Osteocyte (in vitro differentiated cells): ENCODE results near the gene CYS1. TPM values are rescaled to one million over a fixed set of nuclear protein-coding genes. Genes with fewer than 3 reads are reported as not detected.
"Not testable (repeated sequence)": the region's sequence is repeated elsewhere in the genome, so short reads cannot be mapped to it uniquely, and the experiment has no call there.

ENCODE experiments used
- DNase-seq: peaks from one replicate; pipeline ENCODE4 v3.0.0; 2021; ENCODE audit warnings: mixed read lengths; ENCODE audit not compliant: unreplicated experiment; ENCODE audit errors: extremely low spot score
- H3K27ac Mint-ChIP-seq: one replicate; pipeline ENCODE4 v1.8.0; 2021; ENCODE audit warnings: mild to moderate bottlenecking, mixed read lengths; ENCODE audit not compliant: unreplicated experiment
- H3K27me3 Mint-ChIP-seq: one replicate; pipeline ENCODE4 v1.8.0; 2021; ENCODE audit warnings: mixed read lengths; ENCODE audit not compliant: unreplicated experiment
- H3K36me3 Mint-ChIP-seq: one replicate; pipeline ENCODE4 v1.8.0; 2021; ENCODE audit warnings: mixed read lengths; ENCODE audit not compliant: unreplicated experiment
- H3K4me1 Mint-ChIP-seq: one replicate; pipeline ENCODE4 v1.8.0; 2021; ENCODE audit warnings: mixed read lengths; ENCODE audit not compliant: unreplicated experiment
- H3K4me3 Mint-ChIP-seq: one replicate; pipeline ENCODE4 v1.8.0; 2021; ENCODE audit warnings: mild to moderate bottlenecking, moderate library complexity, mixed read lengths; ENCODE audit not compliant: unreplicated experiment
- H3K9me3 Mint-ChIP-seq: one replicate; pipeline ENCODE4 v1.8.0; 2021; ENCODE audit warnings: mixed read lengths; ENCODE audit not compliant: unreplicated experiment
- CTCF ChIP-seq: fragments of 200-600 bp; sonication (generic); IDR thresholded peaks from 2 replicates; pipeline ENCODE4 v1.5.0; 2021; ENCODE audit warnings: antibody characterized with exemption, mild to moderate bottlenecking, moderate library complexity
- total RNA-seq: library from RNA; stranded (reverse); gene quantifications from 2 replicates; pipeline ENCODE4 v1.2.1, GENCODE V29; 2021

CYS1 gene
- total RNA-seq, 1 donor from 2014 or later = 5.5 TPM

GRCh38 chr2:10094271-10094814 lies 14.1 kb upstream of the CYS1 start:
- H3K27me3 Mint-ChIP-seq = peaks cover 15% of the 10 kb centered on the region
- H3K4me3 Mint-ChIP-seq = no peak overlapping the region
- H3K36me3 Mint-ChIP-seq = no peaks in the 10 kb centered on the region
- no peaks in the 10 kb centered on the region for H3K9me3 Mint-ChIP-seq
- H3K27ac Mint-ChIP-seq = no peak overlapping the region
- TF ChIP-seq CTCF = no peak
- H3K4me1 Mint-ChIP-seq = peaks cover 13% of the 10 kb centered on the region
- no peak for DNase-seq

- H3K4me1 Mint-ChIP-seq = peaks cover 15% of the 10 kb centered on the region
- H3K9me3 Mint-ChIP-seq, H3K4me3 Mint-ChIP-seq, H3K27ac Mint-ChIP-seq, H3K36me3 Mint-ChIP-seq, DNase-seq: not testable (repeated sequence)
- peaks cover 18% of the 10 kb centered on the region for H3K27me3 Mint-ChIP-seq
Observed at GRCh38 chr2:10091889-10092244, 11.7 kb upstream of the CYS1 start.

GRCh38 chr2:10091182-10091888 lies 11.1 kb upstream of the CYS1 start:
- Mint-ChIP-seq H3K27ac (no peak overlapping the region), H3K36me3 (no peaks in the 10 kb centered on the region), H3K9me3 (no peaks in the 10 kb centered on the region), H3K4me3 (no peak overlapping the region), H3K4me1 (peaks cover 10% of the 10 kb centered on the region), H3K27me3 (peaks cover 18% of the 10 kb centered on the region)
- no peak for TF ChIP-seq CTCF
- DNase-seq = no peak

- Mint-ChIP-seq H3K4me1 (peaks cover 11% of the 10 kb centered on the region), H3K9me3 (no peaks in the 10 kb centered on the region), H3K27me3 (peaks cover 21% of the 10 kb centered on the region), H3K36me3 (no peaks in the 10 kb centered on the region), H3K4me3 (no peak overlapping the region), H3K27ac (no peak overlapping the region)
- DNase-seq = no peak
- no peak for TF ChIP-seq CTCF
Observed at GRCh38 chr2:10089565-10090190, 9.5 kb upstream of the CYS1 start.

GRCh38 chr2:10087360-10087759 lies 7.1 kb upstream of the CYS1 start:
- Mint-ChIP-seq H3K4me1 (peaks cover 19% of the 10 kb centered on the region), H3K9me3 (no peaks in the 10 kb centered on the region), H3K36me3 (no peaks in the 10 kb centered on the region), H3K4me3 (no peak overlapping the region), H3K27me3 (peaks cover 36% of the 10 kb centered on the region), H3K27ac (peak overlapping the region; percentile 35)
- TF ChIP-seq CTCF = no peak
- no peak for DNase-seq
